Lower leg skin (tissue), 3 donors: Measurements from ENCODE around the gene ZDHHC14.

Experiments used
- POLR2A ChIP-seq, 2 donors: fragments of 450-650 bp; IDR thresholded peaks; one replicate each; pipeline ENCODE4 v1.6.1; 2016 to 2017; ENCODE audit warnings: antibody characterized with exemption in 2 of 2, mild to moderate bottlenecking in 1 of 2, moderate library complexity in 1 of 2
- TF ChIP-seq, protein P1 (sequence below), 3 donors: fragments of 450-650 bp; IDR thresholded peaks; one replicate each; pipeline ENCODE4 v1.5.1; 2016; ENCODE audit warnings: antibody characterized with exemption in 3 of 3, mild to moderate bottlenecking in 3 of 3, moderate library complexity in 2 of 3

DNA sequence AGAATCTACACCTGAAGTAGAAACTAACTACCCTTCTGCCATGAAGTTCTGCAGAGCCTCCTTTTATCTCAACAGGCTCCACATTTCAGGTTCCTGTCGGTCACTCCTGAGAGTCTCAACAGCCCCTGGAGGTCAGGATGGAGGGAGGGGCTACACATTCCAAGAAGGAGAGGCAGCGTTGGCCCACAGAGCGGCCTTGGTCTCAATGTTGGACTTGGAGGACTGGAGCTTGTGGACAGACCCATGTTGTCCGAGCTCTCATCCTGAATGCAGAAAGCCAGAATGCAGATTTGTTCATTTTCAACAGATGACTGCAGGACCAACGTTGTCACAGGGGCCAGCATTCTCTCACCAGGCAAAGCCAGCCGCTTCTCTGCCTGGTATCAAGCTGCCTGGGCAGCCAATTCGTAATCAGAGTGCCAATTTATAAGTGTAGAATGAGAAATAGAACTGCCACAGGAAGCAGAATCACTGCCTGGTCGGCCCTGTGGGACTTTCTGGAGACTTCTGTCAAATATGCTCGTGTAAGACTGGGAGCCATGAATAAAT is 229.5 kb downstream of the ZDHHC14 start:
- TF ChIP-seq, protein P1, sequence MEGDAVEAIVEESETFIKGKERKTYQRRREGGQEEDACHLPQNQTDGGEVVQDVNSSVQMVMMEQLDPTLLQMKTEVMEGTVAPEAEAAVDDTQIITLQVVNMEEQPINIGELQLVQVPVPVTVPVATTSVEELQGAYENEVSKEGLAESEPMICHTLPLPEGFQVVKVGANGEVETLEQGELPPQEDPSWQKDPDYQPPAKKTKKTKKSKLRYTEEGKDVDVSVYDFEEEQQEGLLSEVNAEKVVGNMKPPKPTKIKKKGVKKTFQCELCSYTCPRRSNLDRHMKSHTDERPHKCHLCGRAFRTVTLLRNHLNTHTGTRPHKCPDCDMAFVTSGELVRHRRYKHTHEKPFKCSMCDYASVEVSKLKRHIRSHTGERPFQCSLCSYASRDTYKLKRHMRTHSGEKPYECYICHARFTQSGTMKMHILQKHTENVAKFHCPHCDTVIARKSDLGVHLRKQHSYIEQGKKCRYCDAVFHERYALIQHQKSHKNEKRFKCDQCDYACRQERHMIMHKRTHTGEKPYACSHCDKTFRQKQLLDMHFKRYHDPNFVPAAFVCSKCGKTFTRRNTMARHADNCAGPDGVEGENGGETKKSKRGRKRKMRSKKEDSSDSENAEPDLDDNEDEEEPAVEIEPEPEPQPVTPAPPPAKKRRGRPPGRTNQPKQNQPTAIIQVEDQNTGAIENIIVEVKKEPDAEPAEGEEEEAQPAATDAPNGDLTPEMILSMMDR (IDR thresholded peaks at IDR 0.05), result no peak
- TF ChIP-seq POLR2A (IDR thresholded peaks at IDR 0.05), result no peak
